Subcutaneous adipose tissue (tissue), 4 donors: ENCODE measurements around the gene PLCXD1. TPM values are rescaled to one million over a fixed set of nuclear protein-coding genes. Genes with fewer than 3 reads are reported as not detected.

Experiments
- total RNA-seq, 4 donors: library from RNA; depleted of rRNA; stranded (reverse); fragments of >200 nt; gene quantifications; one replicate each; pipeline ENCODE4 v1.1.0, GENCODE V29; 2016
- TF ChIP-seq, protein P1 (sequence below): fragments of 450-650 bp; IDR thresholded peaks from one replicate; pipeline ENCODE4 v1.5.1; 2016; ENCODE audit warnings: low read depth, mild to moderate bottlenecking, control low read depth, antibody characterized with exemption, moderate library complexity

PLCXD1 gene
- total RNA-seq, 4 donors from 2014 or later: 6.6 to 84.2 (median 11.3) TPM

DNA sequence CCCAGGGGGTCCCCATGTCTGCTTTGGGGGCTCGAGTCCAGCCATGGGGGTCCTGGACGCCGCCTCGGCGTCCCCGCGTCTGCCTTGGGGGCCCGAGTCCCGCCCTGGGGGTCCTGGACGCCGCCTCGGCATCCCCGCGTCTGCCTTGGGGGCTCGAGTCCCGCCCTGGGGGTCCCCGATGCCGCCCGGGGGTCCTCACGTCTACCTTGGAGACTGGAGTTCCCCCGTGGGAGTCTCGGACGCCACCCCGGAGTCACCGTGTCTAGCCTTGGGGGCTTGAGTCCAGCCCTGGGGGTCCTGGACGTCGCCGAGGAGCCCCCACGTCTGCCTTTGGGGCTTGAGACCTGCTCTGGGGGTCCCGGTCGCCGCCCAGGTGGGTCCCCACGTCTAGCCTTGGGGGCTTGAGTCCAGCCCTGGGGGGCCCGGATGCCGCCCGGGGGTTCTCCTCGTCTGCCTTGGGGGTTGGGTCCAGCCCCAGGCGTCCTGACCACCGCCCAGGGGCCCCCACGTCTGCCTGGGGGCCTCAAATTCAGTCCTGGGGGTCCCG lies 38.5 kb downstream of the PLCXD1 start:
- TF ChIP-seq, protein P1, sequence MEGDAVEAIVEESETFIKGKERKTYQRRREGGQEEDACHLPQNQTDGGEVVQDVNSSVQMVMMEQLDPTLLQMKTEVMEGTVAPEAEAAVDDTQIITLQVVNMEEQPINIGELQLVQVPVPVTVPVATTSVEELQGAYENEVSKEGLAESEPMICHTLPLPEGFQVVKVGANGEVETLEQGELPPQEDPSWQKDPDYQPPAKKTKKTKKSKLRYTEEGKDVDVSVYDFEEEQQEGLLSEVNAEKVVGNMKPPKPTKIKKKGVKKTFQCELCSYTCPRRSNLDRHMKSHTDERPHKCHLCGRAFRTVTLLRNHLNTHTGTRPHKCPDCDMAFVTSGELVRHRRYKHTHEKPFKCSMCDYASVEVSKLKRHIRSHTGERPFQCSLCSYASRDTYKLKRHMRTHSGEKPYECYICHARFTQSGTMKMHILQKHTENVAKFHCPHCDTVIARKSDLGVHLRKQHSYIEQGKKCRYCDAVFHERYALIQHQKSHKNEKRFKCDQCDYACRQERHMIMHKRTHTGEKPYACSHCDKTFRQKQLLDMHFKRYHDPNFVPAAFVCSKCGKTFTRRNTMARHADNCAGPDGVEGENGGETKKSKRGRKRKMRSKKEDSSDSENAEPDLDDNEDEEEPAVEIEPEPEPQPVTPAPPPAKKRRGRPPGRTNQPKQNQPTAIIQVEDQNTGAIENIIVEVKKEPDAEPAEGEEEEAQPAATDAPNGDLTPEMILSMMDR: no peak

GRCh38 chrX:320126-320783 lies 39.1 kb downstream of the PLCXD1 start:
- TF ChIP-seq, protein P1: no peak

GRCh38 chrX:323721-324628 lies 42.8 kb downstream of the PLCXD1 start:
- TF ChIP-seq, protein P1: no peak

GRCh38 chrX:327660-328126 lies 46.5 kb downstream of the PLCXD1 start:
- TF ChIP-seq, protein P1: no peak

- TF ChIP-seq, protein P1: no peak
These were observed 48.2 kb downstream of the PLCXD1 start for GRCh38 chrX:329291-329910.

- TF ChIP-seq, protein P1: no peak
These were observed 49.6 kb downstream of the PLCXD1 start for GRCh38 chrX:330726-331150.
